GM18520 (cell line): ENCODE measurements around the gene PLEKHH1.

Experiments used
- ATAC-seq: cut with Tn5 transposase; IDR thresholded peaks from one replicate; pipeline ENCODE4 v1.9.1; 2021; ENCODE audit not compliant: unreplicated experiment

PLEKHH1 gene

GRCh38 chr14:67532998-67533753 is at the start of gene PLEKHH1:
PLEKHH1 (plus strand) TSS chr14:67533290; CDS start chr14:67541868, 8,578 bp downstream.
- peak; percentile 48 for ATAC-seq

GRCh38 chr14:67483579-67484285 is 49.4 kb upstream of the PLEKHH1 start:
- ATAC-seq: no peak

GRCh38 chr14:67485501-67486095 is 47.5 kb upstream of the PLEKHH1 start:
- no peak for ATAC-seq

- ATAC-seq: no peak
These were observed 46.2 kb upstream of the PLEKHH1 start for GRCh38 chr14:67486890-67487289.

- ATAC-seq: no peak
These were observed 45.8 kb upstream of the PLEKHH1 start for GRCh38 chr14:67487332-67487731.

GRCh38 chr14:67487937-67488893 is 44.9 kb upstream of the PLEKHH1 start, which contains the start of gene TMEM229B:
TMEM229B (minus strand) TSS chr14:67488721; CDS start chr14:67473923, 14,798 bp downstream.
- peak; percentile 85 for ATAC-seq

- ATAC-seq: no peak
These were observed 42.9 kb upstream of the PLEKHH1 start for GRCh38 chr14:67490196-67490595.

GRCh38 chr14:67491285-67491684 is 41.8 kb upstream of the PLEKHH1 start:
- ATAC-seq: no peak

- no peak for ATAC-seq
These were observed 41.2 kb upstream of the PLEKHH1 start for GRCh38 chr14:67491741-67492507.

- no peak for ATAC-seq
These were observed 40.6 kb upstream of the PLEKHH1 start for GRCh38 chr14:67492538-67492937.

- no peak for ATAC-seq
These were observed 39.9 kb upstream of the PLEKHH1 start for GRCh38 chr14:67493092-67493717.

- ATAC-seq: no peak
These were observed 37.3 kb upstream of the PLEKHH1 start for GRCh38 chr14:67495827-67496226.

GRCh38 chr14:67497216-67497615 is 35.9 kb upstream of the PLEKHH1 start:
- no peak for ATAC-seq

GRCh38 chr14:67497716-67498115 is 35.4 kb upstream of the PLEKHH1 start:
- ATAC-seq: no peak

- no peak for ATAC-seq
These were observed 32.1 kb upstream of the PLEKHH1 start for GRCh38 chr14:67500981-67501380.

- ATAC-seq: no peak
These were observed 31.4 kb upstream of the PLEKHH1 start for GRCh38 chr14:67501670-67502069.

GRCh38 chr14:67502867-67503266 is 30.2 kb upstream of the PLEKHH1 start:
- ATAC-seq: no peak

- no peak for ATAC-seq
These were observed 29.8 kb upstream of the PLEKHH1 start for GRCh38 chr14:67503331-67503730.

GRCh38 chr14:67505254-67505653 is 27.8 kb upstream of the PLEKHH1 start:
- ATAC-seq: no peak

- no peak for ATAC-seq
These were observed 24.1 kb upstream of the PLEKHH1 start for GRCh38 chr14:67508956-67509355.
